ENCODE data around the gene DES. TPM values are rescaled to one million over a fixed set of nuclear protein-coding genes. Genes with fewer than 3 reads are reported as not detected.

DES gene
- total RNA-seq, 1 experiment from 2014 or later: 4.2 TPM

- ChIA-PET POLR2A (no interaction called here), CTCF (interaction anchor here (0.9 kb wide), 1 partner anchor 9 kb away, joined by 3 read pairs; no protein-coding TSS in a partner anchor), RAD21 (ENCODE audit: low non-redundant PET in 1 of 2, low total read pairs in 2 of 2, uncharacterized antibody in 2 of 2, unreplicated experiment in 2 of 2) (interaction anchor here in 1 of 2 experiments (0.6 kb wide), 1 partner anchor 81 kb away, joined by 3 read pairs; no protein-coding TSS in a partner anchor)
- H3K79me2 ChIP-seq (ENCODE audit: insufficient read depth, low read length): no peaks in the 10 kb centered on the region
- H2AFZ ChIP-seq (ENCODE audit: low read depth, low read length, poor library complexity, severe bottlenecking): peak overlapping the region; percentile 85
- no TSS peak for BruUV-seq (replicated peaks)
- peak overlapping the region; percentile 55 to 67 for H3K4me3 ChIP-seq (replicated peaks in 1 of 2; ENCODE audit: low read depth in 1 of 2, low read length in 2 of 2)
- no peak overlapping the region for H3K27ac ChIP-seq (ENCODE audit: low read depth, low read length)
- H3K27me3 ChIP-seq (ENCODE audit: insufficient read depth, low read length): no peaks in the 10 kb centered on the region
- 0 out of 4 replicates have a peak, but pooled peaks cover 0 to 3% of the 10 kb centered on the region in 2 experiments for H3K36me3 ChIP-seq (ENCODE audit: control insufficient read depth in 1 of 2, insufficient read depth in 2 of 2, low read length in 2 of 2)
- H3K9me3 ChIP-seq (ENCODE audit: control insufficient read depth in 1 of 2, insufficient read depth in 1 of 2, low read depth in 1 of 2, low read length in 2 of 2): no peaks in the 10 kb centered on the region
- ATAC-seq (peak; percentile 12; the same call in 1 of the 2 replicates), DNase-seq (ENCODE audit: low read depth, low spot score) (no peak)
- peak overlapping the region; percentile 68 for H3K9ac ChIP-seq (ENCODE audit: low read length)
- TF ChIP-seq JUND (IDR thresholded peaks at IDR 0.05) (no peak), REST (IDR thresholded peaks at IDR 0.05; ENCODE audit: low read depth) (no peak), CEBPB (IDR thresholded peaks at IDR 0.05; ENCODE audit: low read depth) (no peak), ZFX (IDR thresholded peaks at IDR 0.05) (no peak), MAX (IDR thresholded peaks at IDR 0.05) (no peak), EZH2phosphoT487 (IDR thresholded peaks at IDR 0.05; ENCODE audit: borderline replicate concordance) (no peak), SRF (IDR thresholded peaks at IDR 0.05; ENCODE audit: low read depth) (no peak), POLR2AphosphoS5 (IDR thresholded peaks at IDR 0.05; ENCODE audit: low read depth, low read length) (no peak), EGR1 (IDR thresholded peaks at IDR 0.05; ENCODE audit: low read depth) (no peak), SP1 (IDR thresholded peaks at IDR 0.05; ENCODE audit: low read depth) (no peak), ZNF274 (IDR thresholded peaks at IDR 0.05; ENCODE audit: low read depth, low read length) (no peak), ELF1 (IDR thresholded peaks at IDR 0.05; ENCODE audit: borderline replicate concordance, low read depth) (no peak), YY1 (IDR thresholded peaks at IDR 0.05; ENCODE audit: extremely low read depth, insufficient replicate concordance, low read depth, low read length) (no peak), CTCF (IDR thresholded peaks at IDR 0.05 in 2 of 3, conservative IDR thresholded peaks at IDR 0.05 in 1 of 3; ENCODE audit: borderline replicate concordance in 1 of 3, insufficient read depth in 1 of 3, low read depth in 2 of 3, low read length in 2 of 3) (no peak)
- H4K20me1 ChIP-seq (ENCODE audit: insufficient read depth): no peaks in the 10 kb centered on the region
- H3K4me1 ChIP-seq (ENCODE audit: control insufficient read depth in 1 of 2, insufficient read depth in 2 of 2, low read length in 2 of 2): peaks cover 12 to 24% of the 10 kb centered on the region in 2 experiments
- intact Hi-C loops (cut with micrococcal nuclease): no loop called here
- no peaks in the 10 kb centered on the region for H3K9me2 ChIP-seq (ENCODE audit: insufficient read depth)
- peak overlapping the region; percentile 100 for H3K4me2 ChIP-seq (ENCODE audit: low read length)
Measured at GRCh38 chr2:219440388-219441256, 22.4 kb downstream of the DES start.

Measured in HCT116 (cell line).